ENCODE data around the gene RBM4. TPM values are rescaled to one million over a fixed set of nuclear protein-coding genes. Genes with fewer than 3 reads are reported as not detected.

The RBM4 gene
- total RNA-seq, 4 donors from 2014 or later = 104 to 147 (median 131) TPM

DNA sequence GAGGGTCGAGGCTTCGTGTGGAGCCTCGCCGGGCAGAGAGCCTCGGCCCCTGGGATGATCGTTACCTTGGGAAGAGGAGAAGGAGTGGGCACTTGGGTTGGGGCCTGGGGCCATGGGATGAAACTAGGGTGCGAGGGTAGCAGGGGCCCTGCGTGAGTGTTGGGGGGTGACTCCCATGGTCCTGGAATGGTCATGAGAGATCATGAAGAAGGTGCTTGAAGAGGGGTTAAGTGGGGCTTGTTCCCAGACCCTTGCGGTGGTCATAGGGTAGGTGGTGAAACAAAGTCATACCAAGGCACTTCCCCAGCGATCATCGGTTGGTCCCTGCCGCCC is 45.2 kb upstream of the RBM4 start:
- Histone ChIP-seq H3K27ac (peak overlapping the region; percentile 55 to 72 (median 66)), H3K4me3 (replicated peaks in 1 of 3) (peak overlapping the region; percentile 35 to 66 (median 56)), H3K36me3 (no peaks in the 10 kb centered on the region), H3K27me3 (no peaks in the 10 kb centered on the region), H3K4me1 (peaks cover 25 to 32% of the 10 kb centered on the region in 2 donors), H3K9me3 (no peaks in the 10 kb centered on the region)
- no peak for DNase-seq
- intact Hi-C loops (cut with DNase I) = no loop called here
- WGBS, 2 donors = 18 to 22% methylated on average over 6 to 12 of the region's 12 CpGs
- TF ChIP-seq, protein P1, sequence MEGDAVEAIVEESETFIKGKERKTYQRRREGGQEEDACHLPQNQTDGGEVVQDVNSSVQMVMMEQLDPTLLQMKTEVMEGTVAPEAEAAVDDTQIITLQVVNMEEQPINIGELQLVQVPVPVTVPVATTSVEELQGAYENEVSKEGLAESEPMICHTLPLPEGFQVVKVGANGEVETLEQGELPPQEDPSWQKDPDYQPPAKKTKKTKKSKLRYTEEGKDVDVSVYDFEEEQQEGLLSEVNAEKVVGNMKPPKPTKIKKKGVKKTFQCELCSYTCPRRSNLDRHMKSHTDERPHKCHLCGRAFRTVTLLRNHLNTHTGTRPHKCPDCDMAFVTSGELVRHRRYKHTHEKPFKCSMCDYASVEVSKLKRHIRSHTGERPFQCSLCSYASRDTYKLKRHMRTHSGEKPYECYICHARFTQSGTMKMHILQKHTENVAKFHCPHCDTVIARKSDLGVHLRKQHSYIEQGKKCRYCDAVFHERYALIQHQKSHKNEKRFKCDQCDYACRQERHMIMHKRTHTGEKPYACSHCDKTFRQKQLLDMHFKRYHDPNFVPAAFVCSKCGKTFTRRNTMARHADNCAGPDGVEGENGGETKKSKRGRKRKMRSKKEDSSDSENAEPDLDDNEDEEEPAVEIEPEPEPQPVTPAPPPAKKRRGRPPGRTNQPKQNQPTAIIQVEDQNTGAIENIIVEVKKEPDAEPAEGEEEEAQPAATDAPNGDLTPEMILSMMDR (IDR thresholded peaks at IDR 0.05) = no peak
- TF ChIP-seq POLR2A (IDR thresholded peaks at IDR 0.05) = no peak

DNA sequence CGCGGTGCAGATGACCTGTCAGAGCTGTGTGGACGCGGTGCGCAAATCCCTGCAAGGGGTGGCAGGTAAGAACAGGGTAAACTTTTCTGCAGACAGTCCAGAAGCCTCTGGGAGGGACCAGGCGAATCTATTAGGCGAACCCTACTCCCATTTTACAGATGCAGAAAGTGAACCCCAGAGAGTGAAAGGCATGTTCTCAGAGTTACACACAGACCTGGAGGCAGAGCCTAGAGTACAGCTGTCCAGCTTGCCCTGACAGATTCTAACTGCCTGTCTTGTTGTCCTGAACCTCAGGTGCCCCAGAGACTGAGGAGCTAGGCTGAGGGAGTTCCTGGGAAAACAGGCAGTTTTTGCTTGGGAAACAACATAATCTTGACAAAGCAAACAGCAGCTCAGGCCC is 44.9 kb upstream of the RBM4 start:
- intact Hi-C loops (cut with DNase I) = no loop called here
- Histone ChIP-seq H3K4me3 (replicated peaks in 1 of 3) (peak overlapping the region in 1 of 3 donors; percentile 56), H3K27ac (peak overlapping the region in 2 of 3 donors; percentile 55 to 72), H3K27me3 (no peaks in the 10 kb centered on the region), H3K9me3 (no peaks in the 10 kb centered on the region), H3K36me3 (no peaks in the 10 kb centered on the region), H3K4me1 (peaks cover 25 to 32% of the 10 kb centered on the region in 2 donors)
- DNase-seq = no peak
- WGBS, 2 donors = 64 to 72% methylated on average over 7 of the region's 7 CpGs
- TF ChIP-seq, protein P1 (IDR thresholded peaks at IDR 0.05) = no peak
- TF ChIP-seq POLR2A (IDR thresholded peaks at IDR 0.05) = no peak

DNA sequence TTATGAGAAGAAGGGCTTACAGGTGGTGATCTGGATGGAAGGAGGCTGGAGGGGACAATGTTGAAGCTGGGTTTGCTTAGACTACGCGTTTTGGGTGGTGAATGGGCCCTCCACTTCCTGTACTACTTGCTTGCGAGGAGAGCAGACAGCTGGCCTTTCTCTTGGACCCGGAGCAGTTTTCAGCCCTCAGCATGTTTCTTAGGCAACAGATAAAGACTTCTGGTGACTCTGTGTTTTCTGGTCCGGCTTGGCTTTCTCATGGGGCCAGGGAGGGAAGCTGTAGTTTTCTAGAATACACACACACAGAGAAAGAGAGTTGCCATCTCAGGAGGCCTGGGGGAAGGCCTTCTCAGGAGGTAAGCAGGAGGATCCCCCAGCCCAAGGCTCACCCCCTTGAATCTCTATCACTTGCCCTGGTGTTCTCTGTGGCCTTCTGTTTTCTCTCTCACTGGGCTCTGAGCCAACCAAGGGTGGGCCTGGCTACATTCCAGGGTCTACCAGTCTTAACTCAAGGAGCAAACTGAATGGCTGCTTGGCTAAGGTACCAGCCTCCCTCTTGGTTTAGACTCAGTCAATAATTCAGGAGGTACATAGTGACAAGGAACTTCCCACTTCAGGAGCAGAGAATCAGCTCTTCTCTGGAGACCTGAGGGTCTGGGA is 43.1 kb upstream of the RBM4 start:
- Histone ChIP-seq H3K4me3 (replicated peaks in 1 of 3) (no peak overlapping the region), H3K27ac (no peak overlapping the region), H3K9me3 (no peaks in the 10 kb centered on the region), H3K27me3 (no peaks in the 10 kb centered on the region), H3K4me1 (peaks cover 25 to 32% of the 10 kb centered on the region in 2 donors), H3K36me3 (no peaks in the 10 kb centered on the region)
- 54 to 59% methylated on average over 5 of the region's 5 CpGs for WGBS, 2 donors
- TF ChIP-seq, protein P1 (IDR thresholded peaks at IDR 0.05) = no peak
- no peak for TF ChIP-seq POLR2A (IDR thresholded peaks at IDR 0.05)
- intact Hi-C loops (cut with DNase I) = no loop called here
- DNase-seq = peak; percentile 77 to 79

DNA sequence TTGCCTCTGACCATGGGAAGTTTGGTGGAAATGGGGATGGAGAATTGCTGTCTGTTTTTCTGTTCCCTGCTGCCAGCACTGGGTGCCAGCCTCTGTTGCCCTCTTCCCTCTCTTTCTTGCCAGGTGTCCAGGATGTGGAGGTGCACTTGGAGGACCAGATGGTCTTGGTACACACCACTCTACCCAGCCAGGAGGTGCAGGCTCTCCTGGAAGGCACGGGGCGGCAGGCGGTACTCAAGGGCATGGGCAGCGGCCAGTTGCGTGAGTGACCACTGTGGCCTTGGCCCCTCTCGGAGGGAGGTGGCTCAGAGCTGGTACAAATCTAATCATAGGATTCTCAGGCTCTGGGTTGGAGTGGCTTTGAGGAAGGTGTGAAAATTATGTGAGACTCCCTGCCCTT is 39.5 kb upstream of the RBM4 start:
- intact Hi-C loops (cut with DNase I) = no loop called here
- 80 to 92% methylated on average over 2 to 6 of the region's 6 CpGs for WGBS, 2 donors
- Histone ChIP-seq H3K27ac (no peak overlapping the region), H3K36me3 (peaks cover 0 to 3% of the 10 kb centered on the region in 2 donors), H3K9me3 (no peaks in the 10 kb centered on the region), H3K4me3 (replicated peaks in 1 of 3) (no peak overlapping the region), H3K27me3 (no peaks in the 10 kb centered on the region), H3K4me1 (peaks cover 10 to 20% of the 10 kb centered on the region in 2 donors)
- TF ChIP-seq POLR2A (IDR thresholded peaks at IDR 0.05) = no peak
- TF ChIP-seq, protein P1 (IDR thresholded peaks at IDR 0.05) = no peak
- DNase-seq = no peak

DNA sequence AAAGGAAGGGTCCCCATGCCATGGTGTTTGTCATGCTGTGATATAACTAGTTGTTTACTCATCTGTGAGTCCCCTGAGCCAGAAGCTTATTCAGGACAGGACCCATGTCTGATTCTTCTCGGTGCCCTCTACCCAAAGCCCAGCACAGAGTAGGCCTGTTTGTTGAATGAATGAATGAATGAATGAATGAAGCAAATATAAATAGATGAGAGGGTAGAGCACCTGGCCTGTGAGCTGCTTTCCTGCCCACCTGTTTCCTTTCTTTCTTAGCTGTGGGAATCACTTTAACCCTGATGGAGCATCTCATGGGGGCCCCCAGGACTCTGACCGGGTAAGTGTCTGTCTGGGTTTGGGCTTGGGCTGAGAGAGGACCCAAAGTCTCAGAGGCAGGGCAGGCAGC is 38.3 kb upstream of the RBM4 start:
- H3K9me3 ChIP-seq = no peaks in the 10 kb centered on the region
- peaks cover 1 to 4% of the 10 kb centered on the region in 2 donors for H3K36me3 ChIP-seq
- H3K4me3 ChIP-seq (replicated peaks in 1 of 3) = no peak overlapping the region
- 85 to 90% methylated on average over 2 of the region's 2 CpGs for WGBS, 2 donors
- intact Hi-C loops (cut with DNase I) = no loop called here
- no peaks in the 10 kb centered on the region for H3K27me3 ChIP-seq
- no peak overlapping the region for H3K27ac ChIP-seq
- no peak for DNase-seq
- H3K4me1 ChIP-seq = peaks cover 4 to 8% of the 10 kb centered on the region in 2 donors
- TF ChIP-seq, protein P1 (IDR thresholded peaks at IDR 0.05) = no peak
- no peak for TF ChIP-seq POLR2A (IDR thresholded peaks at IDR 0.05)
